ENCODE data around the gene ING1.

Gene ING1

GRCh38 chr13:110676595-110677587 lies 36.6 kb upstream of the ING1 start:
- TF ChIP-seq, protein P1, sequence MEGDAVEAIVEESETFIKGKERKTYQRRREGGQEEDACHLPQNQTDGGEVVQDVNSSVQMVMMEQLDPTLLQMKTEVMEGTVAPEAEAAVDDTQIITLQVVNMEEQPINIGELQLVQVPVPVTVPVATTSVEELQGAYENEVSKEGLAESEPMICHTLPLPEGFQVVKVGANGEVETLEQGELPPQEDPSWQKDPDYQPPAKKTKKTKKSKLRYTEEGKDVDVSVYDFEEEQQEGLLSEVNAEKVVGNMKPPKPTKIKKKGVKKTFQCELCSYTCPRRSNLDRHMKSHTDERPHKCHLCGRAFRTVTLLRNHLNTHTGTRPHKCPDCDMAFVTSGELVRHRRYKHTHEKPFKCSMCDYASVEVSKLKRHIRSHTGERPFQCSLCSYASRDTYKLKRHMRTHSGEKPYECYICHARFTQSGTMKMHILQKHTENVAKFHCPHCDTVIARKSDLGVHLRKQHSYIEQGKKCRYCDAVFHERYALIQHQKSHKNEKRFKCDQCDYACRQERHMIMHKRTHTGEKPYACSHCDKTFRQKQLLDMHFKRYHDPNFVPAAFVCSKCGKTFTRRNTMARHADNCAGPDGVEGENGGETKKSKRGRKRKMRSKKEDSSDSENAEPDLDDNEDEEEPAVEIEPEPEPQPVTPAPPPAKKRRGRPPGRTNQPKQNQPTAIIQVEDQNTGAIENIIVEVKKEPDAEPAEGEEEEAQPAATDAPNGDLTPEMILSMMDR (IDR thresholded peaks at IDR 0.05; ENCODE audit: control extremely low read depth, extremely low read depth, low read depth, missing control alignments), result no peak
- peak; percentile 74 for DNase-seq (ENCODE audit: extremely low spot score)
- ChIA-PET CTCF (interaction anchor here (1.0 to 1.5 kb wide), 5 partner anchors 9 to 67 kb away, joined by 3 to 4 read pairs (median 3); no protein-coding TSS in a partner anchor), POLR2A (interaction anchor here (1.0 to 2.1 kb wide), 3 partner anchors 10 to 38 kb away, joined by 3 to 13 read pairs (median 3); no protein-coding TSS in a partner anchor)

DNA sequence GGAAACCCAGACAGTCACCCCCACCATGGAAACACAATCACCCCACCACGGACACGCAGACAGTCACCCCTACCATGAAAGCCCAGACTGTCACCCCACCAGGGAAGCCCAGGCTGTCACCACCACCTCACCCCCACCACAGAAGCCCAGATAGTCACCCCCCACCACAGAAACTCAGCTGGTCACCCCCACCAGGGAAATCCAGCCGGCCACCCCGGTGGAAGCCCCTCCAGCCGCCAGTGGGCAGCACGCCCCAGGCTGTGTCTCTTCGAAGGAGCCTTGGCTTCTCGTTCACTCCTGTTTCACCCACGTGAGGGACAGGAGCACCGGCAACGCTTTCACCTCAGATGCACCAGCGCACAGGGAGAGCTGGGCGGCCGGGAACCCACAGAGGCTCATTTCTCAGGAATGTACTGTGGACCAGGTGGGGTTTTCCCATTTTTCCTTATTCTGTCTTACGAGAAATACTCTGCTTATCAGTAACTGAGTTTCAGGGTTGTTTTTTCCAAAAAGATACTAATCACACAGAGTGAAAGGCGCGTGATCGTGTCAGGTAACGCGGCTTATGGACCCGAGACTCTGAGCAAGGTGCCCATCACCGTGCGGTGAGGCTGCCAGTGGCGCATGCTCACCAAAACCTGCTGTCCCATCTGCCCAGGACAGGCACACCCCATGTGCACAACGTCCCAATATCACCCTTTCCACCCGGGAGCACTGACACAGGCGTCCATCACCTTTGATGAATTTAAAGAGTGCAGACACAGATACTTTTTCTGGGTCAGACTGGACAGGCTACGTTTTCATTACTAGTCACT lies 35.6 kb upstream of the ING1 start:
- CTCF ChIA-PET, result interaction anchor here (1.5 kb wide), 1 partner anchor 33 kb away, joined by 4 read pairs; no protein-coding TSS in a partner anchor

GRCh38 chr13:110680852-110681251 lies 32.6 kb upstream of the ING1 start:
- DNase-seq (ENCODE audit: extremely low spot score), result peak; percentile 33
- CTCF ChIA-PET, result interaction anchor here (1.3 to 3.6 kb wide), 4 partner anchors 11 to 36 kb away, joined by 3 to 10 read pairs (median 4); no protein-coding TSS in a partner anchor
- TF ChIP-seq, protein P1 (IDR thresholded peaks at IDR 0.05; ENCODE audit: control extremely low read depth, extremely low read depth, low read depth, missing control alignments), result peak; percentile 43
- POLR2A ChIA-PET, result no interaction called here

More for the DNA sequence above, 35.6 kb upstream of the ING1 start:
- POLR2A ChIA-PET, result interaction anchor here (2.1 kb wide), 1 partner anchor 37 kb away, joined by 13 read pairs; no protein-coding TSS in a partner anchor
- TF ChIP-seq, protein P1 (IDR thresholded peaks at IDR 0.05; ENCODE audit: control extremely low read depth, extremely low read depth, low read depth, missing control alignments), result no peak
- DNase-seq (ENCODE audit: extremely low spot score), result peak; percentile 26

- no peak for DNase-seq (ENCODE audit: extremely low spot score)
- ChIA-PET POLR2A (interaction anchor here (1.0 kb wide), 1 partner anchor 33 kb away, joined by 7 read pairs; no protein-coding TSS in a partner anchor), CTCF (interaction anchor here (0.9 to 3.6 kb wide), 5 partner anchors 12 to 186 kb away, joined by 3 to 10 read pairs (median 3); no protein-coding TSS in a partner anchor)
- TF ChIP-seq, protein P1 (IDR thresholded peaks at IDR 0.05; ENCODE audit: control extremely low read depth, extremely low read depth, low read depth, missing control alignments), result no peak
Measured at GRCh38 chr13:110681868-110682550, 31.5 kb upstream of the ING1 start.

DNA sequence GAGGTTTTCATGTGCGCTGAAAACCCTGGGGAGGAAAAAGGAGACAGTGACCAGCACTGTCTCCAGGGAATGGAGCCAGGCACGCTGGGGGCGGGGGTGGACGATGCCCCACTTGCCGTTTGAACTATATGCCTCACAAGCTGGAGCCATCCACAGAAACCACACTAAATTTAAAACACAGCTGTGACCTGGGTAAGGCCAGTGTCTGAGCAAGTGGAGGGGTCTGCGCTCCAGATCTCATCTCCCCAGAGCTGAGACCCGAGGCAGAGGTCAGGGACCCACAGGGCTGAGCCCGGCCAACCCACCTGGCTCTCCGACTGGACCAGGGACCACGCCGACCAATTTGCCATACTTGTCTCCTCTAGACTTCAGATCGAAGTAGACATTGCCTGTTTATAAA lies 30.8 kb upstream of the ING1 start:
- DNase-seq (ENCODE audit: extremely low spot score), result no peak
- ChIA-PET POLR2A (interaction anchor here (0.9 to 1.0 kb wide), 2 partner anchors 30 to 32 kb away, joined by 5 to 7 read pairs; no protein-coding TSS in a partner anchor), CTCF (interaction anchor here (0.9 to 3.6 kb wide), 3 partner anchors 13 to 187 kb away, joined by 3 to 10 read pairs (median 5); no protein-coding TSS in a partner anchor)
- TF ChIP-seq, protein P1 (IDR thresholded peaks at IDR 0.05; ENCODE audit: control extremely low read depth, extremely low read depth, low read depth, missing control alignments), result no peak
